Cardiac muscle cell (in vitro differentiated cells and primary cell): ENCODE results near the gene CXCR5. TPM values are rescaled to one million over a fixed set of nuclear protein-coding genes. Genes with fewer than 3 reads are reported as not detected.
A peak's percentile ranks its signal among the peaks of the same experiment; 100 is the strongest.

ENCODE experiments used
- DNase-seq, 2 donors: peaks; one replicate each; pipeline versions ENCODE4 v3.0.0 to v3.0.0-alpha.2; 2010 to 2017; ENCODE audit warnings: low read depth in 1 of 2, low spot score in 1 of 2
- H3K27ac ChIP-seq: fragments of 200-600 bp; sonication (generic); 2 replicates; pipeline ENCODE4 v1.5.1; 2016
- H3K27me3 ChIP-seq: fragments of 200-600 bp; sonication (generic); 2 replicates; pipeline ENCODE4 v1.6.0; 2016; ENCODE audit warnings: control low read depth
- H3K36me3 ChIP-seq: fragments of 200-600 bp; sonication (generic); 2 replicates; pipeline ENCODE4 v1.5.1; 2016; ENCODE audit warnings: control low read depth
- H3K4me1 ChIP-seq: fragments of 200-600 bp; sonication (generic); 2 replicates; pipeline ENCODE4 v1.8.1; 2017; ENCODE audit warnings: low read depth, mild to moderate bottlenecking, mixed run types
- H3K4me3 ChIP-seq: fragments of 200-600 bp; sonication (generic); 2 replicates; pipeline ENCODE4 v1.5.1; 2016; ENCODE audit warnings: mild to moderate bottlenecking
- H3K9me3 ChIP-seq: fragments of 200-600 bp; sonication (generic); 2 replicates; pipeline ENCODE4 v1.5.1; 2017; ENCODE audit warnings: low read depth, mild to moderate bottlenecking, control low read depth
- polyA plus RNA-seq: library from polyadenylated mRNA; unstranded; fragments of >200 nt; fragmentation: Nextera tagmentation; extraction: Ambion mirVana; gene quantifications from 2 replicates; pipeline ENCODE4 v1.2.1, GENCODE V29; 2016
- total RNA-seq: library from RNA; depleted of rRNA; stranded (reverse); fragments of >200 nt; gene quantifications from 2 replicates; pipeline ENCODE4 v1.2.3, GENCODE V29; 2016
- TF ChIP-seq, protein P1 (sequence below): IDR thresholded peaks from 2 replicates; pipeline ENCODE4 v1.5.1; 2012; ENCODE audit warnings: low read depth, mild to moderate bottlenecking, low read length

Gene CXCR5
- total and polyA plus RNA-seq, 2 experiments from 2014 or later, result not detected

DNA sequence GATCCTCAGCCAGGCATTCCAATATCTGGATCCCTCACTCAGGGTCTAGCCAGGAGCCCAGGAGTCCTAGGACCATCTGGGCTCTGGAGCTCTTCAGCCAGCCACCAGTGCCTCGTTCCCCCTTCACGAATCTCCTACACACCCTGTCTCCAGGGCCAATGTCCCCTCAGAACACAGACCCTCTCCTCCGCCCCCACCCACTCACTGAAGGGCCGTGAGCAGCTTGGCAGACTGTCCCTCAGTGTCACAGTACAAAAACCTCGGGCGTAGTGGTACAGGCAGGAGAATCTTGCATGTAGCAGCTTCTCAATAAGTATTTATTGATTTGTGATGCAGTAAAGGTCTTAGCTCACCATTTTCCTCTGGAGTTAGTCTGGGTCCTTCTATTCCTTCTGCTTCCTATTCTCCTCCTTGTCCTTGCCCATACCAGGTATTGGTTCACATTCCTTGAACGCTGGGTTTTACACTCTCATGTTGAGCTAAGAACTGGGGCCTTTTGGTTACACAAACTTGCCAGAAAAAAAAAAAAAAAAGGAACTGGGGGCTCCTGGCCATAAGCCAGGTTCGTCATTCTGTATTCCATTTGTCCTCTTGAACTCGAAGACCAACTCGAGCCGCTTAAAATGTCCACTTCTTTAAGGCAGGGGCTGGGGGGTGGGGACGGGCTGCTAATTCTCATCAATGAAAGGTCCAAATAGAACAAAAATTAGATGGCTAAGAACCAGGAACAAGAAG is 2.3 kb downstream of the CXCR5 start:
- DNase-seq, result no peak
- no peak overlapping the region for H3K27ac ChIP-seq
- TF ChIP-seq, protein P1, sequence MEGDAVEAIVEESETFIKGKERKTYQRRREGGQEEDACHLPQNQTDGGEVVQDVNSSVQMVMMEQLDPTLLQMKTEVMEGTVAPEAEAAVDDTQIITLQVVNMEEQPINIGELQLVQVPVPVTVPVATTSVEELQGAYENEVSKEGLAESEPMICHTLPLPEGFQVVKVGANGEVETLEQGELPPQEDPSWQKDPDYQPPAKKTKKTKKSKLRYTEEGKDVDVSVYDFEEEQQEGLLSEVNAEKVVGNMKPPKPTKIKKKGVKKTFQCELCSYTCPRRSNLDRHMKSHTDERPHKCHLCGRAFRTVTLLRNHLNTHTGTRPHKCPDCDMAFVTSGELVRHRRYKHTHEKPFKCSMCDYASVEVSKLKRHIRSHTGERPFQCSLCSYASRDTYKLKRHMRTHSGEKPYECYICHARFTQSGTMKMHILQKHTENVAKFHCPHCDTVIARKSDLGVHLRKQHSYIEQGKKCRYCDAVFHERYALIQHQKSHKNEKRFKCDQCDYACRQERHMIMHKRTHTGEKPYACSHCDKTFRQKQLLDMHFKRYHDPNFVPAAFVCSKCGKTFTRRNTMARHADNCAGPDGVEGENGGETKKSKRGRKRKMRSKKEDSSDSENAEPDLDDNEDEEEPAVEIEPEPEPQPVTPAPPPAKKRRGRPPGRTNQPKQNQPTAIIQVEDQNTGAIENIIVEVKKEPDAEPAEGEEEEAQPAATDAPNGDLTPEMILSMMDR, result no peak

DNA sequence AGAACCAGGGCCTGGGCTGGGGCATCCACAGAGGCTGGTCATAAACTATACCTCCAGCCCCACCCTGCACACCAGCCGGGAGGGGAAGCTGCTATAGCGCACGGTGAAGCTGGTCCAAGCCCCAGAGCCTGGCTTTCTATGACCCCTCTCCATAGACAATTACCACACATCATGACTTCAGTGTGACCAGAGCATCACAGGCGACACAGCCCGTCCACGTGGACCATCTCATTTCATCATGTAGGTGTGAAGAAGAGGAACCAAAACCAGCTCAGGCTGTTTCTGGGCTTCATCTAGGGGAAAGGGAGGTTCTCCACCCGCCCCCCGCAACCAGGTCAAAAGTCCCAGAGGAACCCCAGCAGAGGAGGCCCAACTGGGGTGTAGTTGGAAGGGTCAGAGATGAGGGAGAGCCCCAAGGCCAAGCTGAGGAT is 3.0 kb downstream of the CXCR5 start:
- Histone ChIP-seq H3K36me3 (no peaks in the 10 kb centered on the region), H3K4me1 (peaks cover 26% of the 10 kb centered on the region), H3K9me3 (no peaks in the 10 kb centered on the region), H3K27me3 (no peaks in the 10 kb centered on the region), H3K4me3 (no peak overlapping the region), H3K27ac (no peak overlapping the region)
- no peak for DNase-seq
- TF ChIP-seq, protein P1, result no peak

More for the DNA sequence above, 2.3 kb downstream of the CXCR5 start:
- no peaks in the 10 kb centered on the region for H3K9me3 ChIP-seq
- H3K4me3 ChIP-seq, result no peak overlapping the region
- H3K4me1 ChIP-seq, result peaks cover 26% of the 10 kb centered on the region
- H3K27me3 ChIP-seq, result no peaks in the 10 kb centered on the region
- no peaks in the 10 kb centered on the region for H3K36me3 ChIP-seq

DNA sequence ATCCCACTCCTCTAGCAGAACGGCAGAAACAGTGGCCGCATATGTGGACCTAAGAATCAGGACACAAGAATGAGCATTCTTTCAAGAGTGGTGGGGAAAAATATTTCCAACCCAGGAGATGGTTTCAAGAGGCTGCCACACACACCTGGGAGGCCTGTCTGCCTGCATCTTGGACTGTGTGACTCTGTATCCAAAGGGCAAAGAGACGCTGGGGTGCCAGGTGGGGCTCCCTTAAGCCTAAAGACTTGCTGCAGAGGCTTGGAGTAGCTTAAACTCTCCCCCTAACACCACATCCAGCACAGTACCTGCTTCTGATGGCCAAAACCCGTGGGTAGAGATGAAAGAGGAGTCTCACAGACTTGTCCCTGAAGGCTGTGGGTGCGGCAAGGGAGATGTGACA is 3.5 kb downstream of the CXCR5 start:
- H3K4me1 ChIP-seq, result peaks cover 26% of the 10 kb centered on the region
- H3K9me3 ChIP-seq, result no peaks in the 10 kb centered on the region
- H3K4me3 ChIP-seq, result no peak overlapping the region
- H3K27me3 ChIP-seq, result no peaks in the 10 kb centered on the region
- TF ChIP-seq, protein P1, result no peak
- no peak for DNase-seq
- no peaks in the 10 kb centered on the region for H3K36me3 ChIP-seq
- peak overlapping the region; percentile 34 for H3K27ac ChIP-seq

DNA sequence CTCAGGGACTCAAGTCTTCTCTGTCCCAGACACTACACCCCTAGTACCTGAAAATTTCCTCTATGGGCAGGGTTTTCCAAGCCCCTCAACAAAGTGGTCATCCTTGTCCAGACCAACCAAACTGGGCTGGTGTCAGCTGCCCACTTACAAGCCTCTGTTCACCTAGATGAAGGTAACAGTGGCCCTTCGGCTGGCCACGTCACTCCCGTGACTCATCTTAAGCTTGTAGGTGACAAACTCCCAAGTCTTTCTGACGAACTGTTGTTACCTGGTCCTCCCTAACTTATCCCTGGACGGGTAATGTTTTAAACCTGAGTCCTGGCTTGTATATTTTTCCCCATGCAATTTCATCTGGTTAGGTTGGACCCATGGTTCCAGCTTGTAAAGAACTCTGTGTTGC is 4.7 kb downstream of the CXCR5 start:
- no peaks in the 10 kb centered on the region for H3K9me3 ChIP-seq
- DNase-seq, result no peak
- TF ChIP-seq, protein P1, result no peak
- peak overlapping the region; percentile 34 for H3K27ac ChIP-seq
- H3K27me3 ChIP-seq, result no peaks in the 10 kb centered on the region
- H3K4me1 ChIP-seq, result peaks cover 26% of the 10 kb centered on the region
- H3K4me3 ChIP-seq, result no peak overlapping the region
- H3K36me3 ChIP-seq, result no peaks in the 10 kb centered on the region

DNA sequence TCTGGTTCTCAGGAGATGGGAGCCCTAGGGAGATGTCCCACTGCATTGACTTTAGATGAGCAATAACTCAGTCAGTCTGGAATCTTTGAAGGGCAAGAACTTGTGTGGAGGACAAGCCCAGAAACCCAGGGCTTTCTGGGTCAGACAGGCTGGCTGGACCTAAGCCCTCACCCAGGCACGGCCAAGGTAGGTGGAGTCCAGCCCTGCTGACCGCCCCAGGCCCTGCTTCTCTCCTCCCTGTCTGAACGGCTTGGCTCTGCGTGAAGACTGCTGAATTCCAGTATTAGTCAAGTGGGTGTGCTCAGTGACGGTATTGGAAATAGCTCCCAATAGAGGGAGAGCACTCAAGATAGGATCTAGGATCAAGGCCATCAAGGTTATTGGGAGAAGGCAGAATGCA is 6.1 kb downstream of the CXCR5 start:
- peak overlapping the region; percentile 48 for H3K27ac ChIP-seq
- TF ChIP-seq, protein P1, result no peak
- DNase-seq, result peak; percentile 50 to 71
- no peaks in the 10 kb centered on the region for H3K27me3 ChIP-seq
- no peak overlapping the region for H3K4me3 ChIP-seq
- no peaks in the 10 kb centered on the region for H3K36me3 ChIP-seq
- no peaks in the 10 kb centered on the region for H3K9me3 ChIP-seq
- peaks cover 26% of the 10 kb centered on the region for H3K4me1 ChIP-seq
